Naive thymus-derived CD4-positive, alpha-beta T cell (primary cell): Measurements from ENCODE around the gene SLC38A5. TPM values are rescaled to one million over a fixed set of nuclear protein-coding genes. Genes with fewer than 3 reads are reported as not detected.
"Not testable (repeated sequence)": the region's sequence is repeated elsewhere in the genome, so short reads cannot be mapped to it uniquely, and the experiment has no call there.

ENCODE experiments used
- ATAC-seq: fragments of 150-1000 bp; cut with Tn5 transposase; 2 replicates; pipeline ENCODE4 v1.10.0; 2021; ENCODE audit warnings: mild to moderate bottlenecking, moderate library complexity
- CTCF ChIA-PET: fragments of 350-600 bp; sonication (Branson Sonifier 250); formaldehyde crosslinking; loops from one replicate; lab custom pipeline; 2021; ENCODE audit warnings: antibody characterized with exemption; lab: Charles Lee
- POLR2A ChIA-PET: fragments of 350-600 bp; sonication (Branson Sonifier 250); formaldehyde crosslinking; loops from one replicate; lab custom pipeline; 2021; ENCODE audit warnings: antibody characterized with exemption, inconsistent platforms; lab: Charles Lee
- DNase-seq, 9 donors: peaks; one replicate each; pipeline versions ENCODE4 v3.0.0 to v3.0.0-alpha.2; 2020 to 2022; ENCODE audit warnings: mixed read lengths in 1 of 9
- H3K27ac ChIP-seq: one replicate; pipeline ENCODE4 v1.7.0; 2013; ENCODE audit warnings: mild to moderate bottlenecking, low read depth, low read length, moderate library complexity
- H3K27me3 ChIP-seq, 2 donors: one replicate each; pipeline ENCODE4 v1.7.0; 2013; ENCODE audit warnings: low read length in 2 of 2, mild to moderate bottlenecking in 2 of 2, moderate library complexity in 2 of 2; ENCODE audit not compliant: control insufficient read depth in 2 of 2, insufficient read depth in 2 of 2
- H3K36me3 ChIP-seq, 3 experiments: 1 replicate in 2 of 3; 2 replicates in 1 of 3; pipeline ENCODE4 v1.7.0; 2013; ENCODE audit warnings: low read length in 3 of 3, mild to moderate bottlenecking in 3 of 3, moderate library complexity in 1 of 3; ENCODE audit not compliant: insufficient read depth in 3 of 3, control insufficient read depth in 2 of 3
- H3K4me1 ChIP-seq, 2 donors: one replicate each; pipeline ENCODE4 v1.7.0; 2013; ENCODE audit warnings: low read length in 2 of 2, mild to moderate bottlenecking in 2 of 2, moderate library complexity in 1 of 2; ENCODE audit not compliant: control insufficient read depth in 2 of 2, insufficient read depth in 2 of 2
- H3K4me3 ChIP-seq: 2 replicates; pipeline ENCODE4 v1.7.0; 2013; ENCODE audit warnings: mild to moderate bottlenecking, low read length
- H3K9me3 ChIP-seq, 3 experiments: 1 replicate in 2 of 3; 2 replicates in 1 of 3; pipeline ENCODE4 v1.7.0; 2013; ENCODE audit warnings: low read length in 3 of 3; ENCODE audit not compliant: control insufficient read depth in 2 of 3
- H3K27ac Mint-ChIP-seq, 9 donors: one replicate each; pipeline ENCODE4 v1.8.0; 2020 to 2022; ENCODE audit warnings: mixed read lengths in 9 of 9, mild to moderate bottlenecking in 8 of 9, moderate library complexity in 5 of 9, inconsistent platforms in 2 of 9
- H3K27me3 Mint-ChIP-seq, 5 donors: one replicate each; pipeline ENCODE4 v1.8.0; 2021 to 2022; ENCODE audit warnings: mixed read lengths in 5 of 5, mild to moderate bottlenecking in 1 of 5
- H3K36me3 Mint-ChIP-seq, 5 donors: one replicate each; pipeline ENCODE4 v1.8.0; 2020 to 2022; ENCODE audit warnings: mixed read lengths in 5 of 5, mild to moderate bottlenecking in 3 of 5, inconsistent platforms in 1 of 5
- H3K4me1 Mint-ChIP-seq, 7 donors: one replicate each; pipeline ENCODE4 v1.8.0; 2020 to 2022; ENCODE audit warnings: mixed read lengths in 7 of 7, mild to moderate bottlenecking in 3 of 7, inconsistent platforms in 1 of 7
- H3K4me3 Mint-ChIP-seq, 10 donors: one replicate each; pipeline ENCODE4 v1.8.0; 2020 to 2022; ENCODE audit warnings: mild to moderate bottlenecking in 10 of 10, mixed read lengths in 10 of 10, moderate library complexity in 6 of 10, inconsistent platforms in 2 of 10
- H3K9me3 Mint-ChIP-seq, 11 donors: one replicate each; pipeline ENCODE4 v1.8.0; 2020 to 2022; ENCODE audit warnings: mixed read lengths in 11 of 11, mild to moderate bottlenecking in 4 of 11, inconsistent platforms in 1 of 11, moderate library complexity in 1 of 11
- intact Hi-C, 2 donors: fragments of 100-400 bp; cut with micrococcal nuclease; formaldehyde crosslinking; loops; one replicate each; pipeline ENCODE4 v1.15.1; 2023
- polyA plus RNA-seq, 2 donors: library from polyadenylated mRNA; unstranded; fragments of 300-500 nt; fragmentation: Illumina TruSeq; gene quantifications; one replicate each; pipeline ENCODE4 v1.2.3, GENCODE V29; 2021
- total RNA-seq, 6 experiments: library from RNA in 5 of 6; stranded (reverse) in 5 of 6; gene quantifications; 1 replicate in 5 of 6; 2 replicates in 1 of 6; pipeline ENCODE4 v1.2.3 and lab custom pipeline; 2021 to 2026

The SLC38A5 gene
- 10 to 100 TPM; 10.2 to 75.5 (median 17.3) TPM for total RNA-seq
- polyA plus RNA-seq = 1 to 10 TPM; 9.4 to 9.7 TPM
- total RNA-seq (lab: John Stamatoyannopoulos, UW) = 10.6 reads per million, percentile 37 among the genes with 10 or more reads in this experiment

- H3K4me3 Mint-ChIP-seq = peak within 1 kb of the TSS; percentile 89 to 97 (median 92)
- CTCF ChIA-PET = no interaction called here
- H3K27ac ChIP-seq = peak within 1 kb of the TSS; percentile 73
- H3K36me3 ChIP-seq = no peaks in the 10 kb centered on the region
- no peaks in the 10 kb centered on the region for H3K9me3 Mint-ChIP-seq
- H3K9me3 ChIP-seq = no peaks in the 10 kb centered on the region
- H3K27me3 ChIP-seq = no peaks in the 10 kb centered on the region
- H3K4me1 Mint-ChIP-seq = peaks cover 11 to 38% (median 21%) of the 10 kb centered on the region in 7 donors
- peaks cover 0 to 18% (median 3%) of the 10 kb centered on the region in 5 donors for H3K36me3 Mint-ChIP-seq
- H3K4me1 ChIP-seq = peaks cover 0 to 5% of the 10 kb centered on the region in 2 donors
- H3K4me3 ChIP-seq = peak within 1 kb of the TSS; percentile 64
- DNase-seq (no peak), ATAC-seq (no peak)
- POLR2A ChIA-PET = interaction anchor here (1.0 kb wide), 1 partner anchor 38 kb away, joined by 3 read pairs; no protein-coding TSS in a partner anchor
- intact Hi-C loops = loop anchor here (10.0 kb wide), 3 partner anchors 215 to 1635 kb away; partner anchors contain the start of genes RP2 (in 1 of the 2), SUV39H1 (in 1 of the 2) and WAS (in 1 of the 2)
- peak within 1 kb of the TSS; percentile 73 to 96 (median 82) for H3K27ac Mint-ChIP-seq
- H3K27me3 Mint-ChIP-seq = no peaks in the 10 kb centered on the region
Measured at GRCh38 chrX:48470110-48470832, at the start of gene SLC38A5. SLC38A5 (minus strand) TSS chrX:48470260; CDS start chrX:48467924, 2,336 bp downstream.

GRCh38 chrX:48519481-48519880 lies 49.4 kb upstream of the SLC38A5 start:
- H3K27me3 ChIP-seq, CTCF ChIA-PET, H3K9me3 ChIP-seq, H3K27ac ChIP-seq, ATAC-seq, H3K36me3 ChIP-seq, H3K4me3 ChIP-seq, H3K9me3 Mint-ChIP-seq, H3K36me3 Mint-ChIP-seq, H3K4me3 Mint-ChIP-seq, H3K27me3 Mint-ChIP-seq, intact Hi-C loops, DNase-seq: not testable (repeated sequence)
- POLR2A ChIA-PET = interaction anchor here (0.7 kb wide), 1 partner anchor 964 kb away, joined by 3 read pairs; no protein-coding TSS in a partner anchor
- H3K4me1 ChIP-seq = peaks cover 12 to 19% of the 10 kb centered on the region in 2 donors
- Mint-ChIP-seq H3K4me1 (peaks cover 10 to 42% (median 31%) of the 10 kb centered on the region in 7 donors), H3K27ac (peak overlapping the region in 8 of 9 donors; percentile 10 to 95 (median 62))

GRCh38 chrX:48516987-48517386 lies 46.9 kb upstream of the SLC38A5 start:
- H3K27ac ChIP-seq = no peak overlapping the region
- H3K36me3 Mint-ChIP-seq = peaks cover 0 to 4% (median 0%) of the 10 kb centered on the region in 5 donors
- ChIA-PET POLR2A (no interaction called here), CTCF (no interaction called here)
- H3K9me3 Mint-ChIP-seq = no peaks in the 10 kb centered on the region
- intact Hi-C loops = no loop called here
- H3K4me1 Mint-ChIP-seq = peaks cover 10 to 38% (median 25%) of the 10 kb centered on the region in 7 donors
- H3K4me1 ChIP-seq = peaks cover 12 to 19% of the 10 kb centered on the region in 2 donors
- H3K9me3 ChIP-seq = no peaks in the 10 kb centered on the region
- no peak for DNase-seq
- peaks cover 0 to 8% (median 0%) of the 10 kb centered on the region in 3 experiments for H3K36me3 ChIP-seq
- H3K27me3 ChIP-seq = no peaks in the 10 kb centered on the region
- H3K27me3 Mint-ChIP-seq = no peaks in the 10 kb centered on the region
- peak overlapping the region in 1 of 9 donors; percentile 18 for H3K27ac Mint-ChIP-seq
- H3K4me3 ChIP-seq = no peak overlapping the region
- no peak for ATAC-seq
- no peak overlapping the region for H3K4me3 Mint-ChIP-seq

GRCh38 chrX:48516285-48516684 lies 46.2 kb upstream of the SLC38A5 start:
- Mint-ChIP-seq H3K4me1 (peaks cover 11 to 39% (median 23%) of the 10 kb centered on the region in 7 donors), H3K36me3 (peaks cover 0 to 4% (median 0%) of the 10 kb centered on the region in 5 donors), H3K9me3 (no peaks in the 10 kb centered on the region), H3K27ac (peak overlapping the region in 3 of 9 donors; percentile 33 to 65 (median 44)), H3K4me3 (no peak overlapping the region), H3K27me3 (no peaks in the 10 kb centered on the region)
- ChIA-PET CTCF (no interaction called here), POLR2A (no interaction called here)
- Histone ChIP-seq H3K27me3 (no peaks in the 10 kb centered on the region), H3K27ac (no peak overlapping the region), H3K4me1 (peaks cover 12 to 19% of the 10 kb centered on the region in 2 donors), H3K36me3 (peaks cover 0 to 8% (median 0%) of the 10 kb centered on the region in 3 experiments), H3K4me3 (no peak overlapping the region), H3K9me3 (no peaks in the 10 kb centered on the region)
- no peak for ATAC-seq
- intact Hi-C loops = no loop called here
- no peak for DNase-seq

- ATAC-seq = no peak
- no peaks in the 10 kb centered on the region for H3K27me3 Mint-ChIP-seq
- H3K4me3 Mint-ChIP-seq = no peak overlapping the region
- peaks cover 0 to 4% (median 0%) of the 10 kb centered on the region in 5 donors for H3K36me3 Mint-ChIP-seq
- no peak overlapping the region for H3K27ac ChIP-seq
- H3K9me3 ChIP-seq = no peaks in the 10 kb centered on the region
- POLR2A ChIA-PET = no interaction called here
- peaks cover 9 to 39% (median 21%) of the 10 kb centered on the region in 7 donors for H3K4me1 Mint-ChIP-seq
- H3K27me3 ChIP-seq = no peaks in the 10 kb centered on the region
- no peaks in the 10 kb centered on the region for H3K9me3 Mint-ChIP-seq
- H3K4me3 ChIP-seq = no peak overlapping the region
- DNase-seq = no peak
- peak overlapping the region in 1 of 9 donors; percentile 65 for H3K27ac Mint-ChIP-seq
- peaks cover 7 to 14% of the 10 kb centered on the region in 2 donors for H3K4me1 ChIP-seq
- CTCF ChIA-PET = no interaction called here
- intact Hi-C loops = no loop called here
- peaks cover 0 to 8% (median 0%) of the 10 kb centered on the region in 3 experiments for H3K36me3 ChIP-seq
Measured at GRCh38 chrX:48515842-48516241, 45.8 kb upstream of the SLC38A5 start.

GRCh38 chrX:48514868-48515460 lies 44.9 kb upstream of the SLC38A5 start:
- Mint-ChIP-seq H3K36me3 (peaks cover 0 to 7% (median 0%) of the 10 kb centered on the region in 5 donors), H3K27ac (peak overlapping the region in 2 of 9 donors; percentile 26 to 32), H3K27me3 (no peaks in the 10 kb centered on the region), H3K4me3 (no peak overlapping the region), H3K4me1 (peaks cover 6 to 37% (median 20%) of the 10 kb centered on the region in 7 donors), H3K9me3 (no peaks in the 10 kb centered on the region)
- CTCF ChIA-PET = no interaction called here
- POLR2A ChIA-PET = interaction anchor here (1.2 kb wide), 1 partner anchor 11 kb away, joined by 3 read pairs; no protein-coding TSS in a partner anchor
- intact Hi-C loops = no loop called here
- H3K36me3 ChIP-seq = peaks cover 0 to 8% (median 0%) of the 10 kb centered on the region in 3 experiments
- no peak overlapping the region for H3K27ac ChIP-seq
- H3K4me1 ChIP-seq = peaks cover 0 to 6% of the 10 kb centered on the region in 2 donors
- H3K4me3 ChIP-seq = no peak overlapping the region
- DNase-seq (no peak), ATAC-seq (no peak)
- no peaks in the 10 kb centered on the region for H3K9me3 ChIP-seq
- no peaks in the 10 kb centered on the region for H3K27me3 ChIP-seq
